Left kidney (tissue), 8 donors: ENCODE data around the gene TCF20. TPM values are rescaled to one million over a fixed set of nuclear protein-coding genes. Genes with fewer than 3 reads are reported as not detected.
A peak's percentile ranks its signal among the peaks of the same experiment; 100 is the strongest.

Experiments used
- DNase-seq: peaks from one replicate; pipeline ENCODE4 v3.0.0-alpha.2; 2013
- long read RNA-seq, 8 donors: transcript quantifications; one replicate each; lab custom pipeline, GENCODE V29; 2026
- polyA plus RNA-seq: library from polyadenylated mRNA; unstranded; fragments of 120-200 nt; gene quantifications from one replicate; pipeline ENCODE4 v1.2.1, GENCODE V29; 2013; ENCODE audit not compliant: insufficient read length

Gene TCF20
- polyA plus RNA-seq, result 29.7 TPM
- long read RNA-seq, donor 1, full-length matches to known transcripts, result 10 of 17 reads
- long read RNA-seq, donor 1, partial matches to known transcripts, result 7 of 17 reads
- long read RNA-seq, donor 1, other reads (novel, unspliced or antisense), result 0 of 17 reads
- long read RNA-seq, donor 2, full-length matches to known transcripts, result 8 of 22 reads
- long read RNA-seq, donor 2, partial matches to known transcripts, result 0 of 22 reads
- long read RNA-seq, donor 2, other reads (novel, unspliced or antisense), result 14 of 22 reads
- long read RNA-seq, donor 3, full-length matches to known transcripts, result 7 of 12 reads
- long read RNA-seq, donor 3, partial matches to known transcripts, result 0 of 12 reads
- long read RNA-seq, donor 3, other reads (novel, unspliced or antisense), result 5 of 12 reads
- long read RNA-seq, donor 4, result 0 reads
- long read RNA-seq, donor 5, full-length matches to known transcripts, result 7 of 12 reads
- long read RNA-seq, donor 5, partial matches to known transcripts, result 5 of 12 reads
- long read RNA-seq, donor 5, other reads (novel, unspliced or antisense), result 0 of 12 reads
- long read RNA-seq, donor 6, full-length matches to known transcripts, result 10 of 17 reads
- long read RNA-seq, donor 6, partial matches to known transcripts, result 0 of 17 reads
- long read RNA-seq, donor 6, other reads (novel, unspliced or antisense), result 7 of 17 reads
- long read RNA-seq, donor 7, full-length matches to known transcripts, result 12 of 23 reads
- long read RNA-seq, donor 7, partial matches to known transcripts, result 0 of 23 reads
- long read RNA-seq, donor 7, other reads (novel, unspliced or antisense), result 11 of 23 reads
- long read RNA-seq, donor 8, full-length matches to known transcripts, result 3 of 3 reads
- long read RNA-seq, donor 8, partial matches to known transcripts, result 0 of 3 reads
- long read RNA-seq, donor 8, other reads (novel, unspliced or antisense), result 0 of 3 reads

DNA sequence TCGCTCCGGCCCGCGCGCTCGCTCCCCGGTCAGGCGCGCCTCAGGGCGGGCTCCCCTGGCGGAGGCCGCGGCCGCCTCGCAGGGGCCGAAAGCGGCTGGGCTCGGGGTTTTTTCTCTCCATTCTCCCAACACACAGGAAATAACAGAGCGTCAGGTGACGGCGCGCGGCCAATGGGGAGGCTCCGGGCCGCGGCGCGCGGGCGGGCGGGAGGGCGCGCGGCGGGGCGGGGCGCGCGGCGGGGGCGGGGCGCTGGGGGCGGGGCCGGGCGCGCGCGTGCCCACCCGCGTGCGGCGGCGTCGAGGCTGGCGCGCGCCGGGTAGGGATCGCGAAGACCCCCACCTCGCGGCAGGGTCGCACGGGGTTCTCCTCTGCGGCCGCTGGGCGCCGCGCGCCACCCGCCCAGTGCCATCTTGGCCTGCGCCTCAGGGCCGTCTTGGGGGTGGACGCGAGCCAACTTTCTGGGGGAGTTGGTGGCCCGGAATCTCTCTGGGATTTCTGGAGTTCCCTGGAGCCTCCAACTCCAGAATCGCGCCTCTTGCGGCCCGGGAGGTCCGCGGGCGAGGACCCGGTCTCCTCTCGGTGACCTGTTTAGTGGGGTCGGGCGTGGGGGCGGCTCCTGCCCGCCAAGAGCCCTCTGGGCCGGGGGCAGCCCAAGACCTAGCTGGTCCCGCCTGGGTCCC, at the start of gene TCF20:
TSS of gene TCF20 (minus strand) at position 144 of the 681 bp plus-strand sequence. CDS start 55,348 bp downstream, outside the sequence.
- peak; percentile 77 for DNase-seq

GRCh38 chr22:42319386-42319785, 48.9 kb upstream of the TCF20 start:
- DNase-seq, result no peak

DNA sequence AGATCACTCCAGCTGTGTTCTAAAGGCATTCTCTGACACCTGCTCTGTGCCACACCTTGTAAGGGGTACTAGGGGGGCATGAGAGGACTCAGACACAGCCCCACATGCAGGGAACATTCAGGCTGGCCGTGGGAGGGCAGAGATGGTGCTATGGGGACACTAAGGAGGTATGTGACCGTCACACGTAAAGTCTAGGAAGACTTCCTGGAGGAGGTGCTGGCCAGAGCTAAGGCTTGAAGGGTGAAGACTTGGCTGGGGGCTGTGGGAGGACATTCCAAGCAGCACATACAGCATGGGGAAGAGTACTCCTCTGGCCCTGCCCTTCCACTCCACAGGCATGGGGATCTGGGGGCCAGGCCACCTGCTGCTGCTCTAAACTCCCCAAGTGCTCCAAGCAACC, 48.5 kb upstream of the TCF20 start:
- DNase-seq, result no peak

- no peak for DNase-seq
Observed at GRCh38 chr22:42317691-42318547, 47.5 kb upstream of the TCF20 start.

DNA sequence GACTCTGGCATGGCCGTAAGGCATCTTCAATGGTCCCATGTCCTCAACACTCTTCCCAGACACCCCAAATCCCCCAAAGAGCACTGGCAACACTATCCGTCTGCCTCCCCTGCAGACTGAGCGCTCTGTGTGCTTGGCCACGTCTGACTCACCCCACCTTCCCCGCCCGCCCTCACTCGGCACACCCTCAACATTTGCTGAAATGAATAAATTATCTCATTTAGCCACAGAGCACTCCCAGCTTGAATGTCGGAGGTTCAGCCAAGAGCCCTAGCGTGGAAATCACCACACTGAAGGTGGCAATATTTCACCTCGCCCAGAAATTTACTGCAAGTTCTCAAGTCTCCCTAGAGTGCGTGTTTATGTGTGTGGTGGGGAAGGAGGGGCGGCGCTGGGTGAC, 46.6 kb upstream of the TCF20 start:
- DNase-seq, result no peak

- DNase-seq, result no peak
Observed at GRCh38 chr22:42315392-42315756, 44.9 kb upstream of the TCF20 start.

GRCh38 chr22:42314709-42315391, 44.4 kb upstream of the TCF20 start:
- DNase-seq, result no peak

GRCh38 chr22:42313804-42314581, 43.5 kb upstream of the TCF20 start:
- no peak for DNase-seq

GRCh38 chr22:42313204-42313603, 42.8 kb upstream of the TCF20 start:
- no peak for DNase-seq

GRCh38 chr22:42310291-42311015, 40.0 kb upstream of the TCF20 start:
- DNase-seq, result no peak

DNA sequence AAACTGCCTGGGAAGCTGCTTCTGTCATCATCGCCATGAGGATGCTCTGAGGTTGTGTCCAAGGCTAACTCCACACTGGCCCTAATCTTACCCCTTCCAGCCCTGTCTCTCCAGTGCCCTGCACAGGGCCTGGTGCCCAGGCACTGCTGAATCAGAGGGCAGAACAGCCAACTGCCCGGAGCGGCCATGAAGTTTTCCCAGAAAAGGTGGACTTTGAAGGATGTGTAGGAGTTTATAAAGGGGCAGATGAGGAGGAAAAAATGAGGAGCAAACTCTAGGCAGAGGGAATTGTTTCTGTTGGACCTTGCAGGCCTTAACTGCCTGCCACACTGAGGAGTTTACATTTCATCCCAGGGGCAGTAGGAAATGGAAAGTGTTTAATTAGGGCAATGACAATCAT, 39.4 kb upstream of the TCF20 start:
- DNase-seq, result no peak

DNA sequence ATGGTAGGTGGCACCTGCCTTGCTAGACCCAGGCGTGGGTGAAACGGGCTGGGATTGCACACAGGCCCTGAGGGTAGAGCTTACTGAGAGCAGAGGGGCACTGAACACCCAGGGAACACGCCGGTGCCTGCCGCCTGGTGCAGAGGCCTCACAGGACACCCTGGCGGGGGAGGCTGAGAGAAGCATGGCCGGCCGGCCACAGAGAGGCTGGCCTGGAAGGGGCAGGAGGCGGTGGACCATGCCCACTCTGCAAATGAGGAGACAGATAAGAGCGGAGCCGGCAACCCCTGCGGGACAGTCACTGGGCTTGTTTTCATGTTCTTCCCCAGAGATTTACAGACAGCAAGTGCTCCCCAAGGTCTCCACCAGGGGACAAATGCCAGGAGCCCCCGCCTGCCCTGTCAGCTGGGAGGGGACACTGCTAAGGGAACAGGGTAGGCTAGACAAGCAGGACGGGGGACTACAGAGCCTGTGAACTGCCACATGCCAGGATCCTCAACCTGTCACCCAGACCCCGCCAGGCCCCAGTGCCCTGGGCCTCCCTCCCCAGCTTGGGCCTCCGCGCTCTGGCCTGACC, 38.5 kb upstream of the TCF20 start:
- DNase-seq, result no peak

DNA sequence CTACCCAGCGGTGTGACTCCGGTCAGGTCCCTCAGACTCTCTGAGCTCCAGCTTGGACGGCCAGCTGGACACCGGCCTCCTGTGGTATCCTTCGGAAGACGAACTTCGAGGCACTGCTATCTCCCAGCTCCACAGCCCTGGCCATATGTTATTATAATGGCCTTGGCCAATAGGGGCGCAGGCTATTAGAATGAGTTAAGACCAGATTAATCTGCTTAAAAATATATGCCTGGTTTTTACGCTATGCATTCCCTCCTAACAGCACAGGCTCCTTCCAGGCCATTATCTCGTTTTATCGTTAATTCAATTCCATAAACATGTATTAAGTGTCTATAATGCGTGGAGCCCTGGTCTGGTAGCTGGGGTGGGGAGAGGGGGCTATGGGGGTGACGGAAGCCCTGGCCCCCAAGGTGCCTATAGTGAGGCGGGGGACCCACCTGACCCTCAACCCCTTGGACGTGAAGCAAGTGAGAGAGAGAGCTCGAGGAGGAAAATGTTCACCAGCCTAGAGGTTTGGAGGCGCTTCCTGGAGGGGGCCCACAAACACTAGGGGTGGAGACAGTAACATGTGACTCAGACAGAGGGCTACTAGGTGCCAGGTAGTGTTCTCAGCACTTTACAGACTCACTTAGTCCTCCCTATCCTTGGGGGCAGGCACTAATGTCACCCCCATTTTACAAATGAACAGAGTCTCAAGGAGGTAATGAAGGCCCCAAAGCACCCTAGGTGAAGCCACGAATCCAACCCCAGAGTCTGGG, 37.5 kb upstream of the TCF20 start:
- DNase-seq, result no peak

DNA sequence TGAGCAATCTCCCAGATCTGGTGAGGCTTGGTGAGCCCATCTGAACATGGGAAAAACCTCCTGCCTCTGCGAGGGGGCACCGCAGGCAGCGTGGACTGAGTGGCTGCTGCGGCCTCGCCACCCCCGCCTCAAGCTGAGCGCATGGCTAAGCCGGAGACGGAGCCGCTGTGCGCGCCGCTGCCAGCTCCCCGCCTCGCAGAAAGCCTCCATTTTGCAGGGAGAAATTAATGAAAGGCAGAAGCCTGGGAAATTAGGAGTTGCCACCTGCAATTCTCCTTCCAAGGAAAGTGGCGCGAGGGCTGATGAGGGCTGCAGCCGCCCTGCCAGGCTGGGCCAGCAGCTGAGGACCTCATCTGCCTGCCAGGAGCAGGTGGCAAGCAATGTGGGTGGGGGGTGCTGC, 35.6 kb upstream of the TCF20 start:
- no peak for DNase-seq

DNA sequence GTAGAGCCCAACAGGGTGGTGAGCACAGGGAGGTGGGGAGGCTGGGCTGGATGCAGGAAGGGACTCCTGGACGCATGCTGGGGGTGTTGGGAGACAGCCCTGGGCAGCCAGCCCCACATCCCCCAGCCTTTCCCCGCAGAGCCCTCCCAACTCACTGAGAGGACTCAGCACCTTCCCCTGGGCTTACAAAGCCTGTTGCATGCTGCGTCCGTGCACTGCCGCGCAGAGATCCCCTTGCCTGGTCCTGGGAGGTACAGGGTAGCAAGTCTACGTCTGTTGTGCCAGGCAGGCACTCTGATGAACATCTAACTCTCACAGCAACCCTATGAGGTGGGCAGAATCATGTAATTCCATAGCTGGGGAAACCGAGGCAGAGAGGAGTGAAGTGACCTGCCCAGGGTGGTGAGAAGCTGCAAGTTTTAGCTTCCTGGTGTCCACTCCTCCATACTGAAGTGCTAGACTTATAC, 33.9 kb upstream of the TCF20 start:
- no peak for DNase-seq

DNA sequence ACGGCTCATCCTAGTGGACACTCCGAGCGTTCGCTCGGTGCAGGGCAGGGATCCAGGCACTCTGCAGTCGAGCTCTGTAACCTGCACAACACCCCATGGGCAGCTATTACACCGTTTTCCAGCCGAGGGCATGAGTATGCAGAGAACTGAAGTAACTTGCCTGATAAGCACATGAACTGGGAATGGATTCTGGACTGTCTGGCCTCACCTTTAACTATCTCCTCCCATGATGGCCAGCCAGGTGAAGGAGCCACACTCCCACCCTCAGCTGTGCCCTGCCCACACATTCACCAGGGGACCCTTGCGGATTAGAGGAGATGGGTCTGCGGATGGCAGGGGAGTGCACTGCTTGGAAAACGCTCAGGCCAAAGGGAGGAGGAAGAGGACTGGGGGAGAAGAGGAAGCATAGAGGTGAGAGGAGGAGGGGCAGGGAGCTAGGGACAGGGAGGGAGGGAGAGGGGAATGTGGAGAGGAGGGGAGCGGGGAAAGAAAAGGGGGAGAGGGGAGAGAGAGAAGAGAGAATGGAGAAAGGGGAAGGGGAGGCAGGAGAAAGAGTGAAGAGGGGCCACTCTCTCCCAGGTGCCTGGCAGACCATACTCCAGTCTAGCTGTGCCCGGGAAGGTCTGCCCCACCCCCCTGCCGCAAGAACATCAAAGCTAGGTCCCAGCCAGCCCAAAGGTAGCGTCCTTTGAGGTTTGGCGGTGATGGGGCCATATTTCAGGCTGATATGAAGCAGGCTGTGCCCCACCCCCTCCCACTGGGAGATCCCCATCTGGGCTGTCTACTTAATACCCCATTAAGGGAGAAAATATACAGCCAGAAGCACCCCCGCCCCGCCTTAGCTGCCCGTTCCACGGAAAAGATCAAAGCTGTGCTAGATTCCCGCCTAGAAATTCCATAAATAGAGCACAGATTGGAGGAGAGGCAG, 33.2 kb upstream of the TCF20 start:
- DNase-seq, result peak; percentile 63

GRCh38 chr22:42301742-42302102, 31.3 kb upstream of the TCF20 start:
- DNase-seq, result no peak
